ENCODE data around the gene HAP1. TPM values are rescaled to one million over a fixed set of nuclear protein-coding genes. Genes with fewer than 3 reads are reported as not detected.
"Not testable (repeated sequence)": the region's sequence is repeated elsewhere in the genome, so short reads cannot be mapped to it uniquely, and the experiment has no call there.

Gene HAP1
- not detected for total RNA-seq
- long read RNA-seq, result 0 reads

- DNase-seq (peak; percentile 37), ATAC-seq (peak; percentile 8 to 42)
- intact Hi-C loops (cut with DNase I), result no loop called here
These were observed at the start of gene HAP1 for GRCh38 chr17:41734139-41734948. Gene HAP1 (minus strand): TSS chr17:41734643. CDS start chr17:41734634, 9 bp downstream.

DNA sequence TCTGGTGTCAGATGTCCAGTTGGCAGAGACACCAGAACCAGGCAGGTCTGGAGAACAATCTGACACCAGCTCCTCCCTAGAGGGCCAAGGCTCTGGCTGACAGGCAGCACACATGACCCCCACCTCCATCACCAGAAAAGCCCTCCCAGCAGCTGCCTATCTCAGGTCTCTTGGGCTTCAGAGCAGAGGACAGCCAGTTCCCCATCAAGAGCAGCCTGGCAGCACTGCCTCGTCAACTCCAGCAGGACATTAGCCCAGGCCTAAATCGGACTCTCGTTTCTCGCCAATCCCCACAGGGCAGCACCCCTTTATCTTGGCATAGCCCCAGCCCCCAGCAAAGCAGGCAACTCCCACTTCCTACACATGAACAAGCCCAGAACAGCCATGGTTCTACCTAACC lies 47.7 kb upstream of the HAP1 start:
- ATAC-seq (peak; percentile 6 to 24), DNase-seq (peak; percentile 79)
- intact Hi-C loops (cut with DNase I), result no loop called here

DNA sequence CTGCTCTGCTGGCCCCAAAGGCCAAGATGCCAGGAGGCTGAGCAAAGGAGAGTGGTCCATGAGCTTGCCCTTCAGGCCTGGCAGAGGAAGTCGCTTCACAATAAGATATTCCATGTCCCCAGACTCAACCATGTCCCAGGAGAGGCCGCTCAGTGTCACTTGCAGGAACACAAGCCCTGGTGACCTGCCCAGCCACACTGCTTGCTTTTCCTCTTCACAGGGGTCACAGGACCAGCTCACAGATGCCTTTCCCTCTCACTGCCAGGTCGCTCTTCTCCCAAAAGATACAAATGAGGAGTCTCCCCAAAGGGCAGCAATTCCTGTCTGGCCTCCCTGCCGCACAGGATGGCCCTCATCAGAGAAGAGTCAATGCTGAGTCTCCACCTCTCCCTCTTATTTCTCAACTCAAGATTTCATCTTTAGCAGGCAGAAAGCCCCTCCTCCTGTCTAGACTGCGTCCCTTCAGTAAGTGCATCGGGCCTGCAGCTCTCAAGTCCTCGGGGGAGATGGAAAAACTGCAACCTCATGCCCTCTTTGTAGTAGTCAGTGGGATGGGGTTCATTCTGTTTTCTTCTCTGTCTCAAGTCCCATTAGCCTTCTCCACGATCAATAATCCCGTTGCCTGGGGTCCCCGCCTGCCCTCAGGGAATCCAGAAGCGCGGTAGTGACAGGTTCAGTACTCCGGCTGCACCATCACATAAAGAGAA lies 47.1 kb upstream of the HAP1 start:
- intact Hi-C loops (cut with DNase I), result no loop called here
- no peak for ATAC-seq
- peak; percentile 38 for DNase-seq

GRCh38 chr17:41779954-41780353 lies 45.5 kb upstream of the HAP1 start:
- intact Hi-C loops (cut with DNase I), result no loop called here
- ATAC-seq (no peak), DNase-seq (no peak)

GRCh38 chr17:41777574-41778188 lies 43.2 kb upstream of the HAP1 start:
- peak; percentile 88 for DNase-seq

GRCh38 chr17:41777157-41777573 lies 42.7 kb upstream of the HAP1 start:
- ATAC-seq (peak; percentile 53 to 75), DNase-seq (peak; percentile 69)
- intact Hi-C loops (cut with DNase I), result no loop called here

More at GRCh38 chr17:41777574-41778188, 43.2 kb upstream of the HAP1 start:
- ATAC-seq, result peak; percentile 62 to 72
- intact Hi-C loops (cut with DNase I), result no loop called here

DNA sequence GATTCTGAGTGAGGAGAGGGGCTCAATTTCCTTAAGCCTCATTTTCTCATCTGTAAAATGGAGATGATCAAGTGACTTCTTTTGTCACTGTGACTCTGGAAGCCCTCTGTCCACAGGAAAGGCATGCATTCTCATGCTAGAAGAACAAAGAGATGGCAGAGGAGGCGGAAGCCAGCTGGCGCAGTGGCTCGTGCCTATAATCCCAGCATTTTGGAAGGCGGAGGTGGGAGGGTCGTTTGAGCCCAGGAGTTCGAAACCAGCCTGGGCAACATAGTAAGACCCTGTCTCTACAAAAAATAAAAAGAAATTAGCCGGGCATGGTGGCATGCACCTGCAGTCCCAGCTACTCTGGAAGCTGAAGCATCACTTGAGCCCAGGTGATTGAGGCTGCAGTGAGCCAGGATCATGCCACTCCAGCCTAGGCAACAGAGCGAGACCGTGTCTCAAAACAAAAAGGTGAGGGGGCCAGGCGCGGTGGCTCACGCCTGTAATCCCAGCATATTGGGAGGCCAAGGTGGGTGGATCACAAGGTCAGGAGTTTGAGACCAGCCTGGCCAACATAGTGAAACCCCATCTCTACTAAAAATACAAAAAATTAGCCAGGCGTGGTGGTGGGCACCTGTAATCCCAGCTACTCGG lies 41.9 kb upstream of the HAP1 start:
- intact Hi-C loops (cut with DNase I); DNase-seq; ATAC-seq: not testable (repeated sequence)

DNA sequence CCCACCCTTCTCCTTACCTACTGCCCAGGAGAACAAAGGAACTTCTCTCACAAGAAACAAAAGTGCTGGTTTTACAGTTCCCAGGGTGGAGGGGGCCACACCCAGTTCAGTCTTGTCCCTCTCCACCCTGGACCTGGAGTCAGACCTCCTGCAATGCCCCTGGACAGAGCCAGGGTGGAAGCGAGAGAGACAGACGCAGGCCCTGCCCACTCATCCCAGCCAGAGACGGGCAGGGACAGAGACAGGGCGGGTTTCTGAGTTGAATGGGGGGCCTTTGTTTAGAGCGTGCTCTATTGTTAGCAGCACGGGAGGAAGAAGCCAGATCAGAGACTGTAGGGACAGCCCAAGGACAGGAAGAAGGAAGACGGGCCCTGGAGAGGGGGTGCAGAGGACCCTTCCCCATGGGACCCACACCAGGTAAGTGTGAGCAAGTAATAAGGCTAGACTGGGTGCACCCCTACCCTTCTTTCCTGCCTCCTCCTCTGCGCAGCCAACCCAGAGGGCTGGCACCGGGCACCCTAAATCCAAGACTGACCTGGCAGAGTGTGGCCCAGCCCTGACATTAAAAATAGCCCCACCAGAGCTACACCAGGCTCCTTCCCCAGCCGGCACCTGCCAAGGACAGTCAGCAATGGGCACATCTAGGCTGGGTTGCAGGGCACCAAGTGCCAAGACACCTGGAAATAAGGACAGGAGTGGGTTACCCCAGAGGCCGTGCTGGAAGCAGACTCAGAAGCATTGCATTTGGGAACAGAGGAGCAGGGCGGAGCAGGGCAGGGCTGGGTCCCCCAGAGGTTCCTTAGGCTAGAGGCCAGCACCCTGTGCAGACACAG lies 41.2 kb upstream of the HAP1 start:
- intact Hi-C loops (cut with DNase I), result no loop called here
- no peak for DNase-seq
- peak in 1 of 2 donors; percentile 6 for ATAC-seq

- ATAC-seq (peak in 1 of 2 donors; percentile 19), DNase-seq (no peak)
- intact Hi-C loops (cut with DNase I), result no loop called here
These were observed 39.3 kb upstream of the HAP1 start for GRCh38 chr17:41773731-41774193.

DNA sequence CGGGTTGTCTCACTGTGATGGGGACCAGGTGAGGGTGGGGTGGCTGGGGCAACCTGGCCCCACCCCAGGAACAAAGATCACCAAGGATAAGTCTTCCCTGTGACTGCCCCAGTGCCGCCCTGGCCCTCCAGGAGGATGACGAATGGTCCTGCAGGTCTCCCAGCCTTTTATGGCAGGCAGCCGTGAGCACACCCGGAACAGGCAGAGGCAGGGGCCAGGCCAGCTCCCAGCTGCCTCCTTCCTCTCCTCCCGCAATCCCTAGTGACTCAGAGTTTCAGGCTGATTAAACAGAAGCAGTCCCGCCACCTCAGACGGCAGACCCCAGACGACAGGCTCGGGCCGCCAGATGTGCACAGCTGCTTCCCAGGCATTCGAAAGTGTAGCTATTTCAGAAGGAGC lies 38.7 kb upstream of the HAP1 start:
- intact Hi-C loops (cut with DNase I), result no loop called here
- DNase-seq (peak; percentile 82), ATAC-seq (peak; percentile 16 to 70)

- no peak for DNase-seq
- ATAC-seq, result no peak
- intact Hi-C loops (cut with DNase I), result no loop called here
These were observed 38.2 kb upstream of the HAP1 start for GRCh38 chr17:41772586-41773189.

GRCh38 chr17:41772218-41772585 lies 37.8 kb upstream of the HAP1 start:
- DNase-seq (no peak), ATAC-seq (no peak)
- intact Hi-C loops (cut with DNase I), result no loop called here

GRCh38 chr17:41771389-41772206 lies 37.2 kb upstream of the HAP1 start:
- no peak for ATAC-seq
- intact Hi-C loops (cut with DNase I), result no loop called here
- DNase-seq, result no peak

GRCh38 chr17:41769985-41770384 lies 35.5 kb upstream of the HAP1 start:
- intact Hi-C loops (cut with DNase I), result no loop called here
- no peak for DNase-seq
- no peak for ATAC-seq

GRCh38 chr17:41769346-41769862 lies 35.0 kb upstream of the HAP1 start:
- intact Hi-C loops (cut with DNase I), result no loop called here
- ATAC-seq, result no peak
- DNase-seq, result no peak

- intact Hi-C loops (cut with DNase I), result no loop called here
- no peak for ATAC-seq
- no peak for DNase-seq
These were observed 34.3 kb upstream of the HAP1 start for GRCh38 chr17:41768682-41769288.

Data from left cardiac atrium (tissue), 4 donors.